GM21737 (cell line): Measurements from ENCODE around the gene PRTN3.

ENCODE experiments used
- ATAC-seq: cut with Tn5 transposase; IDR thresholded peaks from one replicate; pipeline ENCODE4 v1.9.1; 2021; ENCODE audit warnings: mild to moderate bottlenecking, moderate library complexity; ENCODE audit not compliant: unreplicated experiment

The PRTN3 gene

DNA sequence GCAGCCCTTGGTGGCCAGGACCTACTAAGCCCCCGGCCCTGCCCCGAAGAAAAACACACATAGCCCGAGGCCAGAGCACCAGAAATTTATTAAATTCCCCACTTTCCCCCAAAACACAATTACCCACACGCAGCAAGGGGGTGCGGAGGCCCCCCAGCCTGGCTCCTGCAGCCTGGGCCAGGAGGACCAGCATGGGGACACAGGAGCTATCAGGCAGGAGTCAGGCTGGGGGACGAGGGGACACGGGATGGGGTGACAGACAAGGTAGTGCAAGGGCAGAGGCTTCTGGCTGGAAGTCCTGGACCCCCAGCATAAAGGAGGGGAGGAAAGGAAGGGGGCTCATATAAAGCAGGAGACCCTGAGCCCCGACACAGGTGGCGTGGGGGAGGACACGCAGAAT is 55.6 kb downstream of the PRTN3 start:
- ATAC-seq, result no peak

- ATAC-seq, result no peak
Observed at GRCh38 chr19:896999-897398, 56.2 kb downstream of the PRTN3 start.

DNA sequence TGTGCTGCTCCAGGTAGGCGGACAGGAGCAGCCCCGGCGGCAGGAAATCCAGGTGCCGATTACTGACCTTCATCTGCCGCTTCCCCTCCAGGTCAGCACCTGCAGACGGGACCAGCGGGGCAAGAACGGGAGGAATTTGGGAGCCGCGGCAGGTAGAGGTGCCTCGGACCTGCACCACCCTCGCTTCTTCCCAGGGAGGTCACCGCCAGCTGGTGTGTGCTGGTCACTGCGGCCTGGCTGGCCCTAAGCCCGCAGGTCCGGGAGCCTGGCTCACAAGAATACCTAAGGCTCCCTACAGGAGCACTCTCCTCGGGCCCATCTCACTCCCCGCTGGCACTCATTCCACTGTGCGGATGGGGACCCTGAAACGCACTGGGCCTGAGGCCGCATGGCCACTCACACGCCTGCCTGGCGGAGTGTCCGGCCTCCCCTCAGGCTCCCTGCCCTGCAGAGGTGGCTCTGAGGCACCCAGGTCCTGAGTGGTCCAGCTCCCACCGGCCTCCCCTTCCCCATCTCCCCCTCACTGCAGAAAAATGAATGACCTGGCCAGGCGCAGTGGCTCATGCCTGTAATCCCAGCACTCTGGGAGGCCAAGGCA is 56.7 kb downstream of the PRTN3 start:
- ATAC-seq, result no peak
